Endothelial cell (in vitro differentiated cells): ENCODE measurements around the gene LLCFC1. TPM values are rescaled to one million over a fixed set of nuclear protein-coding genes. Genes with fewer than 3 reads are reported as not detected.

ENCODE experiments used
- DNase-seq: peaks from one replicate; pipeline ENCODE4 v3.0.0; 2021; ENCODE audit warnings: low spot score
- H3K27ac Mint-ChIP-seq: one replicate; pipeline ENCODE4 v1.8.0; 2021; ENCODE audit warnings: mixed read lengths, inconsistent platforms; ENCODE audit not compliant: unreplicated experiment
- H3K27me3 Mint-ChIP-seq: one replicate; pipeline ENCODE4 v1.8.0; 2021; ENCODE audit warnings: mild to moderate bottlenecking, moderate library complexity, mixed read lengths, inconsistent platforms; ENCODE audit not compliant: unreplicated experiment
- H3K36me3 Mint-ChIP-seq: one replicate; pipeline ENCODE4 v1.8.0; 2021; ENCODE audit warnings: mild to moderate bottlenecking, low read depth, mixed read lengths, inconsistent platforms; ENCODE audit not compliant: unreplicated experiment
- H3K4me1 Mint-ChIP-seq: one replicate; pipeline ENCODE4 v1.8.0; 2021; ENCODE audit warnings: mild to moderate bottlenecking, mixed read lengths, inconsistent platforms; ENCODE audit not compliant: unreplicated experiment
- H3K4me3 Mint-ChIP-seq: one replicate; pipeline ENCODE4 v1.8.0; 2021; ENCODE audit warnings: mild to moderate bottlenecking, mixed read lengths, inconsistent platforms; ENCODE audit not compliant: unreplicated experiment
- H3K9me3 Mint-ChIP-seq: one replicate; pipeline ENCODE4 v1.8.0; 2021; ENCODE audit warnings: mixed read lengths, inconsistent platforms; ENCODE audit not compliant: unreplicated experiment
- total RNA-seq: library from RNA; stranded (reverse); fragmentation: NEBNext Ultra II Directional; extraction: Animal tissue kit (Norgen Biotek cat#: 25700); gene quantifications from one replicate; pipeline ENCODE4 v1.2.1, GENCODE V29; 2021; ENCODE audit not compliant: unreplicated experiment
- TF ChIP-seq, protein P1 (sequence below): fragments of 200-600 bp; sonication (generic); IDR thresholded peaks from one replicate; pipeline ENCODE4 v1.5.0; 2021; ENCODE audit warnings: antibody characterized with exemption; ENCODE audit not compliant: unreplicated experiment

Gene LLCFC1
- total RNA-seq, 1 donor from 2014 or later, result not detected

DNA sequence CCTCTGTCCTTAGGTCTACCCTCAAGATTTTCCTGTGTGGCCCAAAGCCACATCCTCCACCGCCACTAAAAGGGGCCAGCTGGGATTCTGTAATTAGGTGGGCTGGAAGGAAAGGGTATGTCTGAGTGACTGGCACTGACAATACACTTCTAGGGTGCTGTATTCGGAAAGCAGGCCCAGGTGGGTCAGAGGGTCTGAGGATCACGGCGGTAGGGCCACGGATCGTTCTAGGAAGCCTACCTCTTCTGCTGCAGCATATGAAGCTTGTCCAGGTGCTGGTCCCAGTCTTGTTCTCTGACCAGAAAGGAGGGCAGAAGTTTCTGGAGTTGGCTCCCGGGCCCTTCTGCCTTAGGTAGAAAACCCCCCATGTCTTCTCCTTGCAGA is 6.2 kb upstream of the LLCFC1 start:
- no peak for DNase-seq
- TF ChIP-seq, protein P1, sequence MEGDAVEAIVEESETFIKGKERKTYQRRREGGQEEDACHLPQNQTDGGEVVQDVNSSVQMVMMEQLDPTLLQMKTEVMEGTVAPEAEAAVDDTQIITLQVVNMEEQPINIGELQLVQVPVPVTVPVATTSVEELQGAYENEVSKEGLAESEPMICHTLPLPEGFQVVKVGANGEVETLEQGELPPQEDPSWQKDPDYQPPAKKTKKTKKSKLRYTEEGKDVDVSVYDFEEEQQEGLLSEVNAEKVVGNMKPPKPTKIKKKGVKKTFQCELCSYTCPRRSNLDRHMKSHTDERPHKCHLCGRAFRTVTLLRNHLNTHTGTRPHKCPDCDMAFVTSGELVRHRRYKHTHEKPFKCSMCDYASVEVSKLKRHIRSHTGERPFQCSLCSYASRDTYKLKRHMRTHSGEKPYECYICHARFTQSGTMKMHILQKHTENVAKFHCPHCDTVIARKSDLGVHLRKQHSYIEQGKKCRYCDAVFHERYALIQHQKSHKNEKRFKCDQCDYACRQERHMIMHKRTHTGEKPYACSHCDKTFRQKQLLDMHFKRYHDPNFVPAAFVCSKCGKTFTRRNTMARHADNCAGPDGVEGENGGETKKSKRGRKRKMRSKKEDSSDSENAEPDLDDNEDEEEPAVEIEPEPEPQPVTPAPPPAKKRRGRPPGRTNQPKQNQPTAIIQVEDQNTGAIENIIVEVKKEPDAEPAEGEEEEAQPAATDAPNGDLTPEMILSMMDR, result no peak
- Mint-ChIP-seq H3K27me3 (peaks cover 9% of the 10 kb centered on the region), H3K9me3 (no peaks in the 10 kb centered on the region), H3K36me3 (no peaks in the 10 kb centered on the region), H3K4me1 (peaks cover 5% of the 10 kb centered on the region), H3K27ac (no peak overlapping the region), H3K4me3 (no peak overlapping the region)

DNA sequence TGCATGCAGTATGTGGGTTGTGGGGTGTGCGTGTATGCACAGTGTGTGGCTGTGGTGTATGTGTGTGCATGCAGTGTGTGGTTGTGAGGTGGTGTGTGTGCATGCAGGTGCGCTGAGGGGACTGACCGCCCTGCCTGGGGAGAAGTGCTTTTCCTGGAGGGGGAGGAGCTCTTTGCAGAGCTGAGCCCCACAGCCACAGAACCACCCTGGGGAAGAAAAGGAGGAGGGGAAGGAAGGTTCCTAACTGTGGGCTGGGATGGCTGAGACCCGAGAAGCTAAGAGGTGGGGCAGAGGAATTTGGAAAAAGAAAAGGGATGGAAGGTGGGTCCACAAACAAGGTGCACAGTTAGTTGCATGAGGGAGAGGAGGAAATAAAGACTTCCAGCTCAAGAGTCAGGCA is 5.7 kb upstream of the LLCFC1 start, which contains the start of gene TRPV5:
Gene TRPV5 (minus strand): TSS at position 123 of the 400 bp plus-strand sequence. CDS start 287 bp downstream, outside the sequence.
- H3K27ac Mint-ChIP-seq, result no peak within 1 kb of the TSS
- H3K36me3 Mint-ChIP-seq, result no peaks in the 10 kb centered on the region
- no peak within 1 kb of the TSS for H3K4me3 Mint-ChIP-seq
- no peak for DNase-seq
- H3K27me3 Mint-ChIP-seq, result peaks cover 10% of the 10 kb centered on the region
- H3K9me3 Mint-ChIP-seq, result no peaks in the 10 kb centered on the region
- TF ChIP-seq, protein P1, result no peak
- H3K4me1 Mint-ChIP-seq, result peaks cover 5% of the 10 kb centered on the region

DNA sequence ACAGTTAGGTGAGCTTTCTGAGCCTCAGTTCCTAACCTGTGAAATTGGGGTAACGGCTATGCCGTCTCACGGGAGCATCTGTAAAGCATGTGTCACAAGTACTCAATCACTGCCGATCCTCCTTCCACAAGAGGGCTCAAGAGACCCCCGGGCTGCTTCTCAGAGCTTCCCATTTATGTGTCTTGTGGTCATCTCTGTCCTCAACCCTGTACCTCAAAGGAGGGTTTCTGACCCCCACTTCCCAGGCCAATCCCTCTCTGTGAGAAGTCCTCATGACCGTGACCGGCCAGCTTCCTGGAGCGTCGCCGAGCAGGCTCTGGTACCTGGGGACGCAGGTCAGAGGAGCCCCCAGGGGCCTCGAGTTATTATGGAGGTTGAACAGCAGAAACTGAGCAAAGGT is 5.2 kb upstream of the LLCFC1 start:
- Mint-ChIP-seq H3K9me3 (no peaks in the 10 kb centered on the region), H3K27me3 (peaks cover 12% of the 10 kb centered on the region), H3K36me3 (peaks cover 3% of the 10 kb centered on the region), H3K4me1 (peaks cover 5% of the 10 kb centered on the region), H3K27ac (no peak overlapping the region), H3K4me3 (no peak overlapping the region)
- no peak for DNase-seq
- TF ChIP-seq, protein P1, result no peak

DNA sequence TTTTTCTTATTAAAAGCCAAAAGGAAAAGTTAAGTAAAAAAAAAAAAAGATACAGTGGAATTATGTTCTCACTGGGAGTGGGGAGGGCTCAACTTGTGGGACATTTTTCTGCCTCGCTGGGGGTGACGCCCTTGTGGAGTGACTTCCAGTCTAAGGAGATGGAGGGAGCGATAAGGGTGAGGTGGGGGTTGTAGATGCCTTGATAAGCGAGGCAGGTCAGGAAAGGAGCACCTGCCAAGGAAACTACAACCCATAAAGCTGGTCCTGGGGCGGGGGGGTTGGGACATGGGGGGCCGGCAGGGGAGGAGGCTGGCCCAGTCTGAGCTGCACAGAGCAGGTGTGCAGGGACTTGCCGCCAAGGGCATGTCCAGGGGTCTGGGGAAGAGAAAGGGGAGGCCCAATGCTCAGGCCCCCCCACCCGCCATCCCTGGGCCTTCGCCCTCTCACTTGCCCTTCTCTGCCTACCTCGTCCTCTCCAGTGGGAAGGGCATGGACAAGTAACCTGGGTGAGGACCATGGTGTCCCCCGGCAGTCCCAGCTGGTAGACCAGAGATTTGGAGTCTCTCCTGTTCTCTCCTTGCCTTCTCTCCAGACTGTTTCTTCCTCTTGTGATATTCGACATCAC is 3.2 kb upstream of the LLCFC1 start:
- Mint-ChIP-seq H3K4me1 (peaks cover 20% of the 10 kb centered on the region), H3K4me3 (no peak overlapping the region), H3K9me3 (no peaks in the 10 kb centered on the region), H3K27me3 (peaks cover 8% of the 10 kb centered on the region), H3K27ac (no peak overlapping the region), H3K36me3 (peaks cover 7% of the 10 kb centered on the region)
- TF ChIP-seq, protein P1, result no peak
- DNase-seq, result no peak

DNA sequence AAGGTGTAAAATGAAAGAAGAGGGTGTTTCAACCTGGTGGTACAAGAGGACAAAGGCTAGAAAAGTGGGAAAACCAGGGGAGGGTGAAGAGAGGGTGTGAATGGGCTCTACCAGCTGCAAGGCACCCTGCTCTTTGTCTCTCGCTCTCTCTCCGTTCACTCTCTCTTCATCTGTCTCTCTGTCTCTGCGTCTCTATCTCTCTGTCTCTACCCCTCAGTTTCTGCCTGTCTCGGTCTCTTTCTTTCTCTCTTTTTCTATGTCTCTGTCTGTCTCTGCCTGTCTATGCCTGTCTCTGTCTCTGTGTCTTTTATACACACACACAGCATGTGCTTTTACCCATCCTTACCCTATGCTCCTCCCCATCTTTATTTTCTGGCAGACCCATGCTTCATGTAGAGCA is 673 bp upstream of the LLCFC1 start:
- no peak for DNase-seq
- peaks cover 6% of the 10 kb centered on the region for H3K27me3 Mint-ChIP-seq
- no peaks in the 10 kb centered on the region for H3K9me3 Mint-ChIP-seq
- H3K36me3 Mint-ChIP-seq, result peaks cover 9% of the 10 kb centered on the region
- H3K4me1 Mint-ChIP-seq, result peaks cover 26% of the 10 kb centered on the region
- TF ChIP-seq, protein P1, result no peak
- H3K27ac Mint-ChIP-seq, result no peak overlapping the region
- H3K4me3 Mint-ChIP-seq, result no peak overlapping the region
